Fibroblast of lung (primary cell): ENCODE results near the gene LTV1. TPM values are rescaled to one million over a fixed set of nuclear protein-coding genes. Genes with fewer than 3 reads are reported as not detected.
A peak's percentile ranks its signal among the peaks of the same experiment; 100 is the strongest.

Experiments
- DNase-seq, 2 donors: peaks; one replicate each; pipeline versions ENCODE4 v3.0.0 to v3.0.0-alpha.2; 2010; ENCODE audit warnings: low read depth in 2 of 2
- H2AFZ ChIP-seq: 2 replicates; pipeline ENCODE4 v1.5.1; 2012; ENCODE audit warnings: low read length, control low read depth, inconsistent platforms
- H3K27ac ChIP-seq: 2 replicates; pipeline ENCODE4 v1.5.1; 2011; ENCODE audit warnings: low read length, control low read depth; ENCODE audit not compliant: insufficient read depth
- H3K27me3 ChIP-seq: 2 replicates; pipeline ENCODE4 v1.5.1; 2011; ENCODE audit warnings: mild to moderate bottlenecking, low read length; ENCODE audit not compliant: control insufficient read depth, insufficient read depth
- H3K36me3 ChIP-seq: 2 replicates; pipeline ENCODE4 v1.5.1; 2011; ENCODE audit warnings: low read length; ENCODE audit not compliant: control insufficient read depth, insufficient read depth
- H3K4me1 ChIP-seq: 2 replicates; pipeline ENCODE4 v1.5.1; 2011; ENCODE audit warnings: low read length; ENCODE audit not compliant: control insufficient read depth, insufficient read depth; ENCODE audit errors: extremely low read depth
- H3K4me2 ChIP-seq: 2 replicates; pipeline ENCODE4 v1.5.1; 2011; ENCODE audit warnings: low read length, control low read depth; ENCODE audit not compliant: insufficient read depth; ENCODE audit errors: extremely low read depth
- H3K4me3 ChIP-seq, 4 experiments: fragments of 200-600 bp in 1 of 4; sonication (generic) in 1 of 4; replicated peaks in 1 of 4; 2 replicates each; pipeline ENCODE4 v1.5.1; 2011 to 2016; ENCODE audit warnings: low read length in 4 of 4, low read depth in 3 of 4, mild to moderate bottlenecking in 3 of 4, control low read depth in 2 of 4, inconsistent platforms in 1 of 4, mixed read lengths in 1 of 4; ENCODE audit not compliant: insufficient read depth in 1 of 4; ENCODE audit errors: control extremely low read depth in 1 of 4
- H3K79me2 ChIP-seq: 2 replicates; pipeline ENCODE4 v1.5.1; 2012; ENCODE audit warnings: mild to moderate bottlenecking, low read length, inconsistent platforms; ENCODE audit not compliant: control insufficient read depth, insufficient read depth
- H3K9ac ChIP-seq: 2 replicates; pipeline ENCODE4 v1.5.1; 2011; ENCODE audit warnings: mild to moderate bottlenecking, low read length, control low read depth; ENCODE audit not compliant: insufficient read depth
- H3K9me3 ChIP-seq: 2 replicates; pipeline ENCODE4 v1.5.1; 2012; ENCODE audit warnings: low read depth, low read length; ENCODE audit not compliant: control insufficient read depth, insufficient read depth
- H4K20me1 ChIP-seq: 2 replicates; pipeline ENCODE4 v1.5.1; 2011; ENCODE audit warnings: low read length; ENCODE audit not compliant: control insufficient read depth, insufficient read depth; ENCODE audit errors: extremely low read depth
- CTCF ChIP-seq, 2 donors: IDR thresholded peaks in 1 of 2; conservative IDR thresholded peaks in 1 of 2; 1 replicate in 1 of 2; 2 replicates in 1 of 2; pipeline ENCODE4 v1.5.1; 2011 to 2012; ENCODE audit warnings: low read length in 2 of 2, control low read depth in 1 of 2, inconsistent platforms in 1 of 2, low read depth in 1 of 2, mild to moderate bottlenecking in 1 of 2
- EZH2 ChIP-seq: IDR thresholded peaks from 2 replicates; pipeline ENCODE4 v1.5.1; 2012; ENCODE audit warnings: low read length, control low read depth, mild to moderate bottlenecking; ENCODE audit errors: missing control alignments
- polyA plus RNA-seq, 2 donors: library from polyadenylated mRNA; depleted of rRNA in 1 of 2; stranded (reverse) in 1 of 2; unstranded in 1 of 2; fragments of >200 nt; gene quantifications; 2 replicates each; pipeline ENCODE4 v1.2.1, GENCODE V29; 2011 to 2012; ENCODE audit warnings: missing spikeins in 1 of 2
- total RNA-seq: library from RNA; depleted of rRNA; stranded (reverse); fragments of >200 nt; gene quantifications from 2 replicates; pipeline ENCODE4 v1.2.1, GENCODE V29; 2014

Gene LTV1
- total and polyA plus RNA-seq, 2 donors (not counting 1 experiment from before 2014, with no cell fraction given): 18.2 to 30.2 TPM

- no peaks in the 10 kb centered on the region for H3K27me3 ChIP-seq
- no peak overlapping the region for H3K9ac ChIP-seq
- DNase-seq: no peak
Observed at GRCh38 chr6:143840595-143841265, 2.4 kb upstream of the LTV1 start.

GRCh38 chr6:143842461-143842901 lies 657 bp upstream of the LTV1 start:
- Histone ChIP-seq H3K9me3 (no peaks in the 10 kb centered on the region), H3K79me2 (peaks cover 26% of the 10 kb centered on the region), H3K36me3 (peaks cover 16% of the 10 kb centered on the region), H4K20me1 (no peaks in the 10 kb centered on the region), H3K27ac (peak overlapping the region; percentile 99), H3K4me1 (no peaks in the 10 kb centered on the region), H3K9ac (peak overlapping the region; percentile 92), H3K27me3 (no peaks in the 10 kb centered on the region), H3K4me2 (peak overlapping the region; percentile 89), H2AFZ (peak overlapping the region; percentile 92), H3K4me3 (peak overlapping the region; percentile 70 to 96 (median 92))
- DNase-seq: peak in 1 of 2 donors; percentile 58
- TF ChIP-seq EZH2: no peak
- TF ChIP-seq CTCF (conservative IDR thresholded peaks at IDR 0.05 in 1 of 2, IDR thresholded peaks at IDR 0.05 in 1 of 2; ENCODE audit: low read depth in 1 of 2, low read length in 2 of 2): no peak

More at GRCh38 chr6:143840595-143841265, 2.4 kb upstream of the LTV1 start:
- Histone ChIP-seq H3K4me3 (no peak overlapping the region), H3K4me2 (no peak overlapping the region), H3K79me2 (peaks cover 24% of the 10 kb centered on the region), H3K9me3 (no peaks in the 10 kb centered on the region), H2AFZ (no peak overlapping the region), H4K20me1 (no peaks in the 10 kb centered on the region), H3K27ac (no peak overlapping the region), H3K4me1 (no peaks in the 10 kb centered on the region), H3K36me3 (peaks cover 7% of the 10 kb centered on the region)
- TF ChIP-seq CTCF (conservative IDR thresholded peaks at IDR 0.05 in 1 of 2, IDR thresholded peaks at IDR 0.05 in 1 of 2; ENCODE audit: low read depth in 1 of 2, low read length in 2 of 2): no peak

- Histone ChIP-seq H3K27me3 (no peaks in the 10 kb centered on the region), H3K4me2 (peak overlapping the region; percentile 98), H3K27ac (peak overlapping the region; percentile 99), H3K4me3 (peak overlapping the region; percentile 70 to 96 (median 92)), H3K4me1 (no peaks in the 10 kb centered on the region), H3K9me3 (no peaks in the 10 kb centered on the region), H3K36me3 (peaks cover 17% of the 10 kb centered on the region), H3K9ac (peak overlapping the region; percentile 92), H2AFZ (peak overlapping the region; percentile 71), H3K79me2 (peaks cover 28% of the 10 kb centered on the region), H4K20me1 (no peaks in the 10 kb centered on the region)
- no peak for DNase-seq
- TF ChIP-seq CTCF (conservative IDR thresholded peaks at IDR 0.05 in 1 of 2, IDR thresholded peaks at IDR 0.05 in 1 of 2; ENCODE audit: low read depth in 1 of 2, low read length in 2 of 2) (no peak), EZH2 (no peak)
Observed at GRCh38 chr6:143843677-143843999, 500 bp downstream of the LTV1 start.
